Tibial nerve (tissue), 4 donors: ENCODE measurements around the gene ABHD8.
"Not testable (repeated sequence)": the region's sequence is repeated elsewhere in the genome, so short reads cannot be mapped to it uniquely, and the experiment has no call there.

ENCODE experiments used
- CTCF ChIP-seq, 5 experiments: fragments of 200-600 bp in 3 of 5; fragments of 450-650 bp in 2 of 5; sonication (generic) in 3 of 5; IDR thresholded peaks; one replicate each; pipeline ENCODE4 v1.5.1; 2016 to 2019; ENCODE audit warnings: antibody characterized with exemption in 5 of 5, mild to moderate bottlenecking in 3 of 5, moderate library complexity in 2 of 5
- EP300 ChIP-seq, 2 donors: sonication (generic); formaldehyde crosslinking; IDR thresholded peaks; one replicate each; pipeline ENCODE4 v1.6.1; 2017; ENCODE audit warnings: antibody characterized with exemption in 2 of 2, mild to moderate bottlenecking in 1 of 2
- POLR2A ChIP-seq, 2 donors: fragments of 450-650 bp; IDR thresholded peaks; one replicate each; pipeline ENCODE4 v1.6.1; 2017; ENCODE audit warnings: antibody characterized with exemption in 2 of 2, mild to moderate bottlenecking in 2 of 2, moderate library complexity in 2 of 2

GRCh38 chr19:17295551-17295950, 7.7 kb downstream of the ABHD8 start:
- not testable (repeated sequence) for TF ChIP-seq CTCF, EP300, POLR2A (IDR thresholded peaks at IDR 0.05)
